Measurements from ENCODE around the gene MAGEB18.

- no peak for TF ChIP-seq CBX8 (IDR thresholded peaks at IDR 0.05)
- TF ChIP-seq, protein P1, sequence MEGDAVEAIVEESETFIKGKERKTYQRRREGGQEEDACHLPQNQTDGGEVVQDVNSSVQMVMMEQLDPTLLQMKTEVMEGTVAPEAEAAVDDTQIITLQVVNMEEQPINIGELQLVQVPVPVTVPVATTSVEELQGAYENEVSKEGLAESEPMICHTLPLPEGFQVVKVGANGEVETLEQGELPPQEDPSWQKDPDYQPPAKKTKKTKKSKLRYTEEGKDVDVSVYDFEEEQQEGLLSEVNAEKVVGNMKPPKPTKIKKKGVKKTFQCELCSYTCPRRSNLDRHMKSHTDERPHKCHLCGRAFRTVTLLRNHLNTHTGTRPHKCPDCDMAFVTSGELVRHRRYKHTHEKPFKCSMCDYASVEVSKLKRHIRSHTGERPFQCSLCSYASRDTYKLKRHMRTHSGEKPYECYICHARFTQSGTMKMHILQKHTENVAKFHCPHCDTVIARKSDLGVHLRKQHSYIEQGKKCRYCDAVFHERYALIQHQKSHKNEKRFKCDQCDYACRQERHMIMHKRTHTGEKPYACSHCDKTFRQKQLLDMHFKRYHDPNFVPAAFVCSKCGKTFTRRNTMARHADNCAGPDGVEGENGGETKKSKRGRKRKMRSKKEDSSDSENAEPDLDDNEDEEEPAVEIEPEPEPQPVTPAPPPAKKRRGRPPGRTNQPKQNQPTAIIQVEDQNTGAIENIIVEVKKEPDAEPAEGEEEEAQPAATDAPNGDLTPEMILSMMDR (IDR thresholded peaks at IDR 0.05), result no peak
- TF ChIP-seq POLR2A (IDR thresholded peaks at IDR 0.05; ENCODE audit: low read length), result no peak
Measured at GRCh38 chrX:26146024-26146423, 7.9 kb downstream of the MAGEB18 start.
